Right ventricle myocardium inferior (tissue), 1 donor: ENCODE data around the gene PPP1CA. TPM values are rescaled to one million over a fixed set of nuclear protein-coding genes. Genes with fewer than 3 reads are reported as not detected.
"Not testable (repeated sequence)": the region's sequence is repeated elsewhere in the genome, so short reads cannot be mapped to it uniquely, and the experiment has no call there.

Source experiments
- ATAC-seq: fragments of 200-7000 bp; cut with Tn5 transposase; one replicate; pipeline ENCODE4 v1.9.1; 2020; ENCODE audit warnings: mild to moderate bottlenecking, moderate library complexity
- DNase-seq: peaks from one replicate; pipeline ENCODE4 v3.0.0; 2021; ENCODE audit errors: missing footprints
- intact Hi-C: fragments of 100-400 bp; cut with DNase I; formaldehyde crosslinking; loops from one replicate; pipeline ENCODE4 v1.11.0; 2022
- total RNA-seq: library from RNA; stranded (reverse); fragmentation: NEBNext Ultra II Directional; extraction: Animal tissue kit (Norgen Biotek cat#: 25700); gene quantifications from one replicate; pipeline ENCODE4 v1.2.1, GENCODE V29; 2021
- donor health status: DM: no; HTN: yes; CAD: no; lungs with severe emphysema.

PPP1CA gene
- total RNA-seq, 1 donor from 2014 or later: 112 TPM

DNA sequence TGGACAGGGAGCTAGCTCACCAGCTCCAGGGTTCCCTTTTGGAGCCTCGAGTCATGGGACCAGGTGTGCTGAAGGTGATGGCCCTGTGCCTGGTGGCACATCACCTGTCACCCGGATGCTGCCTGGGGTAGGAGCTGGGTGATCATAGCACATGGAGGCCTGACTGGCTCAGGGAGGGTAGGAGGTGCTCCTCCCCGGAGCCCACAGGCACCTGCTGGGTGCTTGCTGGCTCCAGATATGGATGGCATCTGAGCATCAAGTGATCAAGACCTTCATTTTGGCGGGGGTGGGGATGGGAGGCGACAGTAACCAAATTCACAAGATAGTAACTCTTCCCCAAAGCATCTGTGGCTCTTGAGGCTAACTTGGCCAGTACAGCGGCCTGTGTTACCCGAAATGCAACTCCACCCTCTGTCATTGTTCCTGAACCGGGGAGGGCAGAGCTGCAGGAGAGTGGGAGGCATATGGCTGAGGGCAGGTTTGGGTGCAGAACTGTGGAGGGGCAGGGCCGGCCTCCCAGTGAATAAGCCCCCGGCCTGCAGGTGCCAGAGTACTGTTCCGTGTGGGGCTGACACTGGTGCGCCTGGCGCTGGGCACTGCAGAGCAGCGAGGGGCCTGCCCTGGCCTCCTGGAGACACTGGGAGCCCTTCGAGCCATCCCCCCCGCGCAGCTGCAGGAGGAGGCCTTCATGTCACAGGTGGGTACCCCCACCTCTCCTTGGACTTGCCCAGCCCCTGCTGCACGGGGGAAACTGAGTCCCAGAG is 7.0 kb upstream of the PPP1CA start:
- intact Hi-C loops: no loop called here
- DNase-seq: no peak
- ATAC-seq: no peak

DNA sequence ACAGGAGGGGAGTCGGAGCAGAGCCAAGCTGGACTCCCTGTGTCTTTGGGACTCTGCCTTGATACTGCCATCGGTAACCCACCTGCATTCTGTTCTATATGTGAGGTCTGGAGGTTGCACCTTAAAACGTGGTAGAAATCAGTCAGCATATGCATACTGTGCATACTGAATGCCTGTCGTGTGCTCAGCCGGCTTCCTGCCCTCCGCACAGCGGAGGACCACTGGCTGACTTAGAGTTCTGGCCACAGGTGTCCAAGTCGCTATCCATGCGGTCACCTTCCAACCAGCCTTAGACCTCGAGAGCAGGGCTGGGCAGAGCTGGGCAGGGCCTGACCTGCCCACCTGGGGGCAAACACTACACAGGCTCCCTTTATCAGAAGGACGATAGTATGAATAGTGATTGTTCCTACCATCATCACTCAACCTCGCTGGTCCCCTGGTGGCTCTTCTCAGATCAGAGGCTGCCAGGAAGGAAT is 6.1 kb upstream of the PPP1CA start:
- no peak for DNase-seq
- ATAC-seq: no peak
- intact Hi-C loops: no loop called here

- intact Hi-C loops: no loop called here
- ATAC-seq: no peak
- DNase-seq: no peak
These were observed 5.5 kb upstream of the PPP1CA start for GRCh38 chr11:67406969-67407687.

DNA sequence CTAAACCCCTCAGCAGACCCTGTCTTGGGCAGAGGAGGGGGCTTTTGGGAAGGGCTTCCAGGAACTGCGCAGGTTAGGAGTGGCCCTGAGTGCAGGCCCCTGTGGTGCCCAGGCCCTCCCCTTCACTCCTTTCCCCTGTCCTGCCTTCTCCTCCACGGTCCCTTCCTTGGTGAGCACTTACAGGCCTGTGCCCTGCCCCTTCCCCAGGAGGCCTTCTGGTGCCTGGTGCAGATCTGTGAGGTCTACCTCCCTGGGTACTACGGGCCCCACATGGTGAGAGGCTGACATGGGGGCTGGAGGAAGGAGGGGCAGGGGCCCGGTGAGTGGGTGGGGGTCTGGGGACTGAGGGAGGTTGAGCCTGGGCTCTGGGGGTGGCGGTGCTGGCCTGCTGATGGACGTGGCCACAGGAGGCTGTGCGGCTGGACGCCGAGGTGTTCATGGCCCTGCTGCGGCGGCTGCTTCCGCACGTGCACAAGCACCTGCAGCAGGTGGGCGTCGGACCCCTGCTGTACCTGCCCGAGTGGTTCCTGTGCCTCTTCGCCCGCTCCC is 4.8 kb upstream of the PPP1CA start:
- ATAC-seq (no peak), DNase-seq (no peak)
- intact Hi-C loops: no loop called here

- DNase-seq (no peak), ATAC-seq (no peak)
- intact Hi-C loops: no loop called here
These were observed 4.2 kb upstream of the PPP1CA start for GRCh38 chr11:67405688-67406339.

DNA sequence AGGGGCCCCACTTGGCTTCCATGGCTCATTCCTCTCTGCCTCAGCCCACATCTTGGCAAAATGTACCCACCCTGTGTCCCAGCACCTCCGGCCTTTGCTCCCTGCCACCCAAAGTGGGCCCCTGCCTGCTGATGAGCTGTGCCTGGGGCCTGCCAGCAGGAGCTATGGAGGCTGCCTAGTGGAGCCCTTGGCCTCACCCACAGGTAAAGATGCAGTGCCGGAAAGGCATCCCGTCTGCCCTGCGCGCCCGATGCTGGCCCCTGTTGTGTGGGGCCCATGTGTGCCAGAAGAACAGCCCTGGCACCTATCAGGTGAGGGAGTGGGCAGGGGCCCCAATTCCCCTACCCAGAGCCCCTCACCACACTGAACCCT is 3.5 kb upstream of the PPP1CA start:
- intact Hi-C loops: no loop called here
- ATAC-seq: no peak
- DNase-seq: no peak

- DNase-seq (no peak), ATAC-seq (no peak)
- intact Hi-C loops: loop anchor here (5.0 kb wide), 1 partner anchor 63 kb away; the partner anchor contains the start of gene TMEM134
These were observed 3.0 kb upstream of the PPP1CA start for GRCh38 chr11:67404515-67405195.

DNA sequence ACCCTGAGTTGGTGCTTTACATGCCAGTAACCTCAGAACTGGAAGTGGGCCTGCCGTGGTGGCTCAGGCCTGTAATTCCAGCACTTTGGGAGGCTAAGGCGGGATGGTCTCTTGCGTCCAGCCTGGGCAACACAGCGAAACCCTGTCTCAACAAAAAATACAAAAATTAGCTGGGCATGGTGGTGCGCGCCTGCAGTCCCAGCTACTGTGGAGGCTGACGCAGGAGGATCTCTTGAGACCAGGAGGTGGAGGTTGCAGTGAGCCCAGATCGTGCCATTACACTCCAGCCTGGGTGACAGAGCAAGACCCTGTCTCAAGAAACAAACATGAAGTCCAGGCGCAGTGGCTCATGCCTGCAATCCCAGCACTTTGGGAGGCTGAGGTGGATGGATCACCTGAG is 1.4 kb upstream of the PPP1CA start:
- intact Hi-C loops: loop anchor here (2.0 to 5.0 kb wide), 2 partner anchors 14 to 64 kb away; partner anchors contain the start of gene TMEM134
- DNase-seq, ATAC-seq: not testable (repeated sequence)

DNA sequence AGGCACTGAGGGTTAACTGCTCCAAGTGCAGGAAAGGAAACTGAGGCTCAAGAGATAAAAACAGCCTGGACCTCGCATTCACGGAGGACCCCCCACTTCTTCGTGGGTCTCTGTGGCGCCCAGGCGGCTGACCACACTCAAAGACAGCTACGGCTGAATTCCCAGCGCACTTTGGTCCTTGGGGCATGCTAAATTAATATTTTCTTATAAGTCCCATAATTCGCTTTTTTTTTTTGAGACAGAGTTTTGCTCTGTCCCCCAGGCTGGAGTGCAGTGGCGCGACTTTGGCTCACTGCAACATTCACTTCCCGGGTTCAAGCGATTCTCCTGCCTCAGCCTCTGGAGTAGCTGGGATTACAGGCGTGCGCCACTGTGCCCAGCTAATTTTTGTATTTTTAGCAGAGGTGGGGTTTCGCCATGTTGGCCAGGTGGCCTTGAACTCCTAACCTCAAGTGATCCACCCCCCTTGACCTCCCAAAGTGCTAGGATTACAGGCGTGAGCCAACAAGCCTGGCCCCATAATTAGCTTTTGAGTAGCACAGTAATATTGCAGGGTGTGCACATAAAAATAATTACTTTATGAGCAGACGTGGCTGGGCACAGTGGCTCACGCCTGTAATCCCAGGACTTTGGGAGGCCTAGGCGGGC is 658 bp upstream of the PPP1CA start:
- intact Hi-C loops: loop anchor here (2.0 to 5.0 kb wide), 2 partner anchors 14 to 65 kb away; partner anchors contain the start of gene TMEM134
- DNase-seq, ATAC-seq: not testable (repeated sequence)

DNA sequence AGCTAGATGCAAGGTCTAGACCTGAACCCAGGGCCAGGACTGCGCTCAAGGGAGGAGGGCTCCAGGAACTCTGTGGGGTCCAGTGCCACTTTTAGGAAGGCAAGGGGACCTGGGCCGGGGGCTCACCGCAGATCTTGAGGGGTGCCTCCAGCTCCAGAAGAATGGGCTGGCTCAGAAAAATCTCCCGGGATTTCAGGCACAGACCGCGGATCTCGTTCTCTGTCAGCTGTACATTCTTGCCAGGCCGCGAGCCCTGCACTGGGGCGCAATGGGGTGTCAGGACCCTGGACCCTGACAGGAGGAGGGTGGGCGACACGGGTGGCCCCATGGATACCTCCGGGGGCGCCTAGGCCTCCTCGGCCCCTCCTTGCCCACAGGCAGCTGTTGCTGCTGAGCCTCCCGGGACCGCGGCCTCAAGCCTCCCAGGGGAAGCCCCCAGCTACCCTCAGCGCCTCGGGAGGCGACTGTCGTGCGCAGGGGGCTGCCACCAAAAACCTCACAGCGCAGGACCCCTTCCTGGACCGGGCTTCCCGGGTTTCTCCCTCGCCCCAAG is 640 bp downstream of the PPP1CA start:
- intact Hi-C loops: loop anchor here (1.0 to 5.0 kb wide), 2 partner anchors 66 to 182 kb away; partner anchors contain the start of genes GSTP1 and TMEM134
- ATAC-seq: no peak

GRCh38 chr11:67400251-67400941 is 1.3 kb downstream of the PPP1CA start:
- DNase-seq: no peak
- peak; percentile 2 for ATAC-seq
- intact Hi-C loops: loop anchor here (5.0 kb wide), 1 partner anchor 67 kb away; the partner anchor contains the start of gene TMEM134

More for the DNA sequence above, 640 bp downstream of the PPP1CA start:
- DNase-seq: no peak

DNA sequence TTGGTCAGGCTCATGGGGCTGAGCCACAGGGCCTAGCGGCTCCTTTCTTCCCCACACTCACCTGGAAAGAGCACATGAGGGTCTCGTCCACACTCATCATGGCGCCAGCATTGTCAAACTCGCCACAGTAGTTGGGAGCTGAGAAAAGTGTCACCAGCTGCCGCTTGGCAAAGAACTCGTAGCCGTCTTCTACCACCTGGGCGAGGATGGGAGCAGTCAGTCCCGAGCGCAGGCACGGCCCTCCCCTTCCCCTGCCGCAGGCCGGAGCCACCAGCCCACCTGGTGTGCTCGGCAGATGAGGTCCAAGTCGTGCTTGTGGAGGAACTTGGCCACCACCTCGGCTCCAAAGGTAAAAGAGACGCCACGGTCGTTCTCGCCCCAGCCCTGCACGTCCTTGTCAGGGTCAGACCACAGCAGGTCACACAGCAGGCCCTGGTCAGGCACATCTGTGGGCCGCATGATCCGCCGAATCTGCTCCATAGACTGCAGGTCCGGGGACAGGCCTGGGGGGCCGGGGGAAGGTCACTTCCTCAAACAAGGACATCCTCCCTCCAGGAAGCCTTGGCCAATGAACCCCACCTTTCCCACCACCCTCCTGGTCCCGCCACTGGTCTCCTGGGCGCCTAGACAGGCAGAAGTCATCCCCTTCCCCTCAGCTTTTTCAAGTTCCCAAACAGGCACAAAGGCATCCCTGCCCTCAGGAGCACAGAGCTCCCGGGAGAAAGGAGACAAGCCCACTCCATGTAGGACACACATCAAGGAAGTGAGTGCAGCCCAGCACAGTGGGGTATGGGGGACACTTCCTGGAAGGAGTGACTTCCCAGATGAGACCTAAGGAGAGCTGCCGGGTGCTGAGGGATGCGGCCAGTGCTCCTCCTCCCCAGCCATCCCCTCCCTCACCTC is 2.7 kb downstream of the PPP1CA start:
- no peak for ATAC-seq
- intact Hi-C loops: no loop called here
- no peak for DNase-seq

DNA sequence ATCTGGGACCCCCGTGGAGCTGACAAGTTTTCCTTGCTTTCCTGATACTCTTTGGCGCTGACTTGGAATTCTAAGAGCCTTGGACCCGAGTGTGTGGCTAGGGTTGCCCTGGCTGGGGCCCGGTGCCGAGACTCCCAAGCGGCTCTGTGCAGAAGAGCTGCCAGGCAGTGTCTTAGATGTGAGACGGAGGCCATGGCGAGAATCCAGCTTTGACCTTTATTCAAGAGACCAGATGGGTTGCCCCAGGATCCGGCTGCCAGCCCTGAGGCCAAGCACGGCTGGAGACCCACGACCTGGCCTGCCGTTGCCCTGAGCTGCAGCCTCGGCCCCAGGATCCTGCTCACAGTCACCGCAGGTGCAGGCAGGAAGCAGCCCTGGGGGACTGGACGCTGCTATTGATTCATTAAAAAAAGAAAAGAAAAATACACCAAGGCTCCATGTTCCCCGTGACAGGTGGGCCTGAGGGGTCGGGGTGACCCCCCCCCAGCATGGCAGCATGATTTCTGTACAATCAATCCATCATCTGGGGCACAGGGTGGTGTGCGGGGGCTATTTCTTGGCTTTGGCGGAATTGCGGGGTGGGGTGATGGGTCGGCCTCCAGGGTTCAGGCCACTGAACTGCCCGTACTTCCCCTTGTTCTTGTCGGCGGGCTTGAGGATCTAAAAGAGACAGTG is 3.5 kb downstream of the PPP1CA start:
- ATAC-seq: no peak
- DNase-seq: no peak
- intact Hi-C loops: no loop called here

- DNase-seq: no peak
- no peak for ATAC-seq
- intact Hi-C loops: no loop called here
These were observed 4.1 kb downstream of the PPP1CA start for GRCh38 chr11:67397536-67397935.

GRCh38 chr11:67396587-67397389 is 4.9 kb downstream of the PPP1CA start:
- intact Hi-C loops: no loop called here
- DNase-seq (no peak), ATAC-seq (no peak)
